ENCODE data around the gene ZNF831.

Gene ZNF831

GRCh38 chr20:59270380-59270779 is 106.8 kb downstream of the ZNF831 start:
- peaks cover 47% of the 10 kb centered on the region for H3K27me3 ChIP-seq (replicated peaks; ENCODE audit: control insufficient read depth, insufficient read depth, low read length)
- H3K36me3 ChIP-seq (ENCODE audit: control insufficient read depth, insufficient read depth, low read length, severe bottlenecking), result no peaks in the 10 kb centered on the region
- no peak overlapping the region for H3K4me3 ChIP-seq (ENCODE audit: low read length)
- peaks cover 5% of the 10 kb centered on the region for H3K4me1 ChIP-seq (ENCODE audit: control insufficient read depth, insufficient read depth, low read length)
- no peaks in the 10 kb centered on the region for H3K9me3 ChIP-seq (ENCODE audit: control insufficient read depth, low read length)
- no peak for DNase-seq (ENCODE audit: low read depth)
- no peak overlapping the region for H3K9ac ChIP-seq (ENCODE audit: low read length)

GRCh38 chr20:59273739-59274357 is 110.2 kb downstream of the ZNF831 start:
- Histone ChIP-seq H3K36me3 (ENCODE audit: control insufficient read depth, insufficient read depth, low read length, severe bottlenecking) (no peaks in the 10 kb centered on the region), H3K27me3 (replicated peaks; ENCODE audit: control insufficient read depth, insufficient read depth, low read length) (peaks cover 41% of the 10 kb centered on the region), H3K9me3 (ENCODE audit: control insufficient read depth, low read length) (no peaks in the 10 kb centered on the region), H3K4me1 (ENCODE audit: control insufficient read depth, insufficient read depth, low read length) (peaks cover 5% of the 10 kb centered on the region), H3K4me3 (ENCODE audit: low read length) (no peak overlapping the region), H3K9ac (ENCODE audit: low read length) (no peak overlapping the region)
- DNase-seq (ENCODE audit: low read depth), result no peak

- no peak overlapping the region for H3K4me3 ChIP-seq (ENCODE audit: low read length)
- peaks cover 15% of the 10 kb centered on the region for H3K4me1 ChIP-seq (ENCODE audit: control insufficient read depth, insufficient read depth, low read length)
- H3K27me3 ChIP-seq (replicated peaks; ENCODE audit: control insufficient read depth, insufficient read depth, low read length), result peaks cover 27% of the 10 kb centered on the region
- H3K9me3 ChIP-seq (ENCODE audit: control insufficient read depth, low read length), result no peaks in the 10 kb centered on the region
- no peak overlapping the region for H3K9ac ChIP-seq (ENCODE audit: low read length)
- H3K36me3 ChIP-seq (ENCODE audit: control insufficient read depth, insufficient read depth, low read length, severe bottlenecking), result no peaks in the 10 kb centered on the region
- DNase-seq (ENCODE audit: low read depth), result no peak
Measured at GRCh38 chr20:59276938-59277337, 113.3 kb downstream of the ZNF831 start.

GRCh38 chr20:59284470-59284869 is 120.8 kb downstream of the ZNF831 start:
- no peak for DNase-seq (ENCODE audit: low read depth)
- H3K4me1 ChIP-seq (ENCODE audit: control insufficient read depth, insufficient read depth, low read length), result peaks cover 8% of the 10 kb centered on the region
- H3K9me3 ChIP-seq (ENCODE audit: control insufficient read depth, low read length), result no peaks in the 10 kb centered on the region
- H3K27me3 ChIP-seq (replicated peaks; ENCODE audit: control insufficient read depth, insufficient read depth, low read length), result peaks cover 23% of the 10 kb centered on the region
- H3K9ac ChIP-seq (ENCODE audit: low read length), result no peak overlapping the region
- no peak overlapping the region for H3K4me3 ChIP-seq (ENCODE audit: low read length)
- H3K36me3 ChIP-seq (ENCODE audit: control insufficient read depth, insufficient read depth, low read length, severe bottlenecking), result no peaks in the 10 kb centered on the region

GRCh38 chr20:59289994-59290393 is 126.4 kb downstream of the ZNF831 start:
- H3K9me3 ChIP-seq (ENCODE audit: control insufficient read depth, low read length), result no peaks in the 10 kb centered on the region
- H3K9ac ChIP-seq (ENCODE audit: low read length), result no peak overlapping the region
- DNase-seq (ENCODE audit: low read depth), result no peak
- no peaks in the 10 kb centered on the region for H3K36me3 ChIP-seq (ENCODE audit: control insufficient read depth, insufficient read depth, low read length, severe bottlenecking)
- no peak overlapping the region for H3K4me3 ChIP-seq (ENCODE audit: low read length)
- H3K4me1 ChIP-seq (ENCODE audit: control insufficient read depth, insufficient read depth, low read length), result no peaks in the 10 kb centered on the region
- H3K27me3 ChIP-seq (replicated peaks; ENCODE audit: control insufficient read depth, insufficient read depth, low read length), result peaks cover 20% of the 10 kb centered on the region

GRCh38 chr20:59291740-59292383 is 128.2 kb downstream of the ZNF831 start:
- H3K36me3 ChIP-seq (ENCODE audit: control insufficient read depth, insufficient read depth, low read length, severe bottlenecking), result no peaks in the 10 kb centered on the region
- peaks cover 32% of the 10 kb centered on the region for H3K27me3 ChIP-seq (replicated peaks; ENCODE audit: control insufficient read depth, insufficient read depth, low read length)
- H3K4me1 ChIP-seq (ENCODE audit: control insufficient read depth, insufficient read depth, low read length), result no peaks in the 10 kb centered on the region
- no peak overlapping the region for H3K9ac ChIP-seq (ENCODE audit: low read length)
- no peak for DNase-seq (ENCODE audit: low read depth)
- no peaks in the 10 kb centered on the region for H3K9me3 ChIP-seq (ENCODE audit: control insufficient read depth, low read length)
- H3K4me3 ChIP-seq (ENCODE audit: low read length), result no peak overlapping the region

- peaks cover 52% of the 10 kb centered on the region for H3K27me3 ChIP-seq (replicated peaks; ENCODE audit: control insufficient read depth, insufficient read depth, low read length)
Measured at GRCh38 chr20:59295531-59295930, 131.9 kb downstream of the ZNF831 start.

GRCh38 chr20:59297686-59298085 is 134.1 kb downstream of the ZNF831 start:
- Histone ChIP-seq H3K4me3 (ENCODE audit: low read length) (no peak overlapping the region), H3K9ac (ENCODE audit: low read length) (no peak overlapping the region), H3K4me1 (ENCODE audit: control insufficient read depth, insufficient read depth, low read length) (no peaks in the 10 kb centered on the region), H3K27me3 (replicated peaks; ENCODE audit: control insufficient read depth, insufficient read depth, low read length) (peaks cover 60% of the 10 kb centered on the region), H3K36me3 (ENCODE audit: control insufficient read depth, insufficient read depth, low read length, severe bottlenecking) (no peaks in the 10 kb centered on the region), H3K9me3 (ENCODE audit: control insufficient read depth, low read length) (no peaks in the 10 kb centered on the region)
- DNase-seq (ENCODE audit: low read depth), result no peak

More at GRCh38 chr20:59295531-59295930, 131.9 kb downstream of the ZNF831 start:
- H3K4me3 ChIP-seq (ENCODE audit: low read length), result no peak overlapping the region
- H3K9me3 ChIP-seq (ENCODE audit: control insufficient read depth, low read length), result no peaks in the 10 kb centered on the region
- no peaks in the 10 kb centered on the region for H3K36me3 ChIP-seq (ENCODE audit: control insufficient read depth, insufficient read depth, low read length, severe bottlenecking)
- no peaks in the 10 kb centered on the region for H3K4me1 ChIP-seq (ENCODE audit: control insufficient read depth, insufficient read depth, low read length)
- DNase-seq (ENCODE audit: low read depth), result no peak
- H3K9ac ChIP-seq (ENCODE audit: low read length), result no peak overlapping the region

GRCh38 chr20:59299945-59300332 is 136.3 kb downstream of the ZNF831 start:
- Histone ChIP-seq H3K4me3 (ENCODE audit: low read length) (no peak overlapping the region), H3K27me3 (replicated peaks; ENCODE audit: control insufficient read depth, insufficient read depth, low read length) (peaks cover 64% of the 10 kb centered on the region)
- DNase-seq (ENCODE audit: low read depth), result no peak

GRCh38 chr20:59300333-59301081 is 136.9 kb downstream of the ZNF831 start, which contains the start of gene EDN3:
Gene EDN3, plus strand, starts transcription at chr20:59300611. Its CDS starts 202 bp downstream, at chr20:59300813.
- Histone ChIP-seq H3K27me3 (replicated peaks; ENCODE audit: control insufficient read depth, insufficient read depth, low read length) (peaks cover 60% of the 10 kb centered on the region), H3K36me3 (ENCODE audit: control insufficient read depth, insufficient read depth, low read length, severe bottlenecking) (no peaks in the 10 kb centered on the region), H3K9me3 (ENCODE audit: control insufficient read depth, low read length) (no peaks in the 10 kb centered on the region), H3K9ac (ENCODE audit: low read length) (no peak within 1 kb of the TSS), H3K4me3 (ENCODE audit: low read length) (no peak within 1 kb of the TSS), H3K4me1 (ENCODE audit: control insufficient read depth, insufficient read depth, low read length) (no peaks in the 10 kb centered on the region)
- DNase-seq (ENCODE audit: low read depth), result no peak

More at GRCh38 chr20:59299945-59300332, 136.3 kb downstream of the ZNF831 start:
- H3K4me1 ChIP-seq (ENCODE audit: control insufficient read depth, insufficient read depth, low read length), result no peaks in the 10 kb centered on the region
- no peaks in the 10 kb centered on the region for H3K36me3 ChIP-seq (ENCODE audit: control insufficient read depth, insufficient read depth, low read length, severe bottlenecking)
- H3K9me3 ChIP-seq (ENCODE audit: control insufficient read depth, low read length), result no peaks in the 10 kb centered on the region
- no peak overlapping the region for H3K9ac ChIP-seq (ENCODE audit: low read length)

- no peak for DNase-seq (ENCODE audit: low read depth)
- Histone ChIP-seq H3K4me3 (ENCODE audit: low read length) (no peak overlapping the region), H3K9ac (ENCODE audit: low read length) (no peak overlapping the region), H3K4me1 (ENCODE audit: control insufficient read depth, insufficient read depth, low read length) (no peaks in the 10 kb centered on the region), H3K36me3 (ENCODE audit: control insufficient read depth, insufficient read depth, low read length, severe bottlenecking) (no peaks in the 10 kb centered on the region), H3K9me3 (ENCODE audit: control insufficient read depth, low read length) (no peaks in the 10 kb centered on the region), H3K27me3 (replicated peaks; ENCODE audit: control insufficient read depth, insufficient read depth, low read length) (peaks cover 54% of the 10 kb centered on the region)
Measured at GRCh38 chr20:59301343-59302007, 137.9 kb downstream of the ZNF831 start.
